ENCODE results near the gene HDLBP.

- TF ChIP-seq CTCF (IDR thresholded peaks at IDR 0.05; ENCODE audit: insufficient read depth, low read length, poor library complexity, severe bottlenecking) = no peak
- no peak for TF ChIP-seq EZH2phosphoT487 (conservative IDR thresholded peaks at IDR 0.05; ENCODE audit: low read length)
These were observed 6.4 kb upstream of the HDLBP start for GRCh38 chr2:241321886-241322285.

Data from SU-DHL-6 (cell line).